Measurements from ENCODE around the gene ATG4B. TPM values are rescaled to one million over a fixed set of nuclear protein-coding genes. Genes with fewer than 3 reads are reported as not detected.

Gene ATG4B
- total RNA-seq, 2 donors from 2014 or later = 72.4 to 119 TPM

- DNase-seq = no peak
- Histone ChIP-seq H3K9ac (ENCODE audit: low read depth in 2 of 2, low read length in 2 of 2) (no peak overlapping the region), H3K9me3 (no peaks in the 10 kb centered on the region), H3K27ac (no peak overlapping the region), H3K4me3 (no peak overlapping the region), H3K36me3 (no peaks in the 10 kb centered on the region), H3K27me3 (no peaks in the 10 kb centered on the region), H3K4me1 (no peaks in the 10 kb centered on the region)
- intact Hi-C loops (cut with DNase I) = no loop called here
- TF ChIP-seq, protein P1, sequence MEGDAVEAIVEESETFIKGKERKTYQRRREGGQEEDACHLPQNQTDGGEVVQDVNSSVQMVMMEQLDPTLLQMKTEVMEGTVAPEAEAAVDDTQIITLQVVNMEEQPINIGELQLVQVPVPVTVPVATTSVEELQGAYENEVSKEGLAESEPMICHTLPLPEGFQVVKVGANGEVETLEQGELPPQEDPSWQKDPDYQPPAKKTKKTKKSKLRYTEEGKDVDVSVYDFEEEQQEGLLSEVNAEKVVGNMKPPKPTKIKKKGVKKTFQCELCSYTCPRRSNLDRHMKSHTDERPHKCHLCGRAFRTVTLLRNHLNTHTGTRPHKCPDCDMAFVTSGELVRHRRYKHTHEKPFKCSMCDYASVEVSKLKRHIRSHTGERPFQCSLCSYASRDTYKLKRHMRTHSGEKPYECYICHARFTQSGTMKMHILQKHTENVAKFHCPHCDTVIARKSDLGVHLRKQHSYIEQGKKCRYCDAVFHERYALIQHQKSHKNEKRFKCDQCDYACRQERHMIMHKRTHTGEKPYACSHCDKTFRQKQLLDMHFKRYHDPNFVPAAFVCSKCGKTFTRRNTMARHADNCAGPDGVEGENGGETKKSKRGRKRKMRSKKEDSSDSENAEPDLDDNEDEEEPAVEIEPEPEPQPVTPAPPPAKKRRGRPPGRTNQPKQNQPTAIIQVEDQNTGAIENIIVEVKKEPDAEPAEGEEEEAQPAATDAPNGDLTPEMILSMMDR (IDR thresholded peaks at IDR 0.05) = no peak
Measured at GRCh38 chr2:241608881-241609280, 28.6 kb upstream of the ATG4B start.

- TF ChIP-seq, protein P1 (IDR thresholded peaks at IDR 0.05) = peak; percentile 56
- Histone ChIP-seq H3K9me3 (no peaks in the 10 kb centered on the region), H3K36me3 (no peaks in the 10 kb centered on the region), H3K4me3 (peak overlapping the region; percentile 55), H3K9ac (ENCODE audit: low read depth in 2 of 2, low read length in 2 of 2) (peak overlapping the region; percentile 68 to 75), H3K27me3 (no peaks in the 10 kb centered on the region), H3K4me1 (no peaks in the 10 kb centered on the region), H3K27ac (peak overlapping the region; percentile 52)
- intact Hi-C loops (cut with DNase I) = no loop called here
- peak; percentile 91 for DNase-seq
Measured at GRCh38 chr2:241609859-241610793, 27.4 kb upstream of the ATG4B start.

- intact Hi-C loops (cut with DNase I) = no loop called here
- H3K27me3 ChIP-seq = no peaks in the 10 kb centered on the region
- no peaks in the 10 kb centered on the region for H3K9me3 ChIP-seq
- H3K27ac ChIP-seq = no peak overlapping the region
- H3K4me1 ChIP-seq = no peaks in the 10 kb centered on the region
- no peak overlapping the region for H3K4me3 ChIP-seq
- DNase-seq = no peak
- H3K36me3 ChIP-seq = no peaks in the 10 kb centered on the region
- H3K9ac ChIP-seq (ENCODE audit: low read depth in 2 of 2, low read length in 2 of 2) = peak overlapping the region in 1 of 2 donors; percentile 75
- TF ChIP-seq, protein P1 (IDR thresholded peaks at IDR 0.05) = no peak
Measured at GRCh38 chr2:241611062-241611461, 26.4 kb upstream of the ATG4B start.

DNA sequence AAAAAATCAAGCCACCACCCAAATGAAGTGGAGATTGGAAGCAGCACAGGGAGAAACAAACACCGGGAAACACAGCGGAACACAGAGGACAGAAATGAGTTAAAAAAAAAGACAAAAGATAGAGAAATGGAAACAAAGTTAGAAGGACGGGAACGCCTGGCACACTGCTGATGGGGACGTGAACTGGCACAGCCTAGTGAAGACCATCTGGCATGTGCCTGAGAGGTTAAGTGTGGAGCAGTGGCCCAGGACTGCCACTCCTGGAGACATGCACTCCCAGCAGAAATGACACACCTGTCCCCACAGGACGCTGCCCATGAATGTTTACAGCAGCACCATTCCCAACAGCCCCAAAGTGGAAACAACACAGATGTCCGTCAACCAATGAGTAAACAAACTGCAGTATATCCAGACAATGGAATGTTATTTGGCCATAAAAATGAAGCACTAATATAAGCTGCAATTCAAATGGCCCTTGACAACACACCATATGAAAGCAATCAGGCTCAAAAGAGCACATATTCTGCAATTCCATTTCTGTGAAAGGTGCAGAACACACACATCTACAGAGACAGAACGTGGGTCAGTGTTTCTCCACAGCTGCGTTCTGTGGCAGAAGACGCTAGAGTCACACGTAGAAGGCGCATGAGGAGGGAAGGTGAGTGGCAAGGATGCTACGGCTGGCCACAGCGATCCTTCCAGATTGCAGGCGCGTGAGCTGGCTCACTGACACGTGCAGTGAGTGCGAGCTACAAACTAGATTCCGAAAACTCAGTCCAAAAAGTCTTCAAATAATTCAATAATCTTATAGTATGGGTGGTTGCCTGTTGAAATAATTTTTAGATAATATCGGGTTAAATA, 25.1 kb upstream of the ATG4B start:
- Histone ChIP-seq H3K36me3 (no peaks in the 10 kb centered on the region), H3K4me1 (no peaks in the 10 kb centered on the region), H3K9me3 (no peaks in the 10 kb centered on the region), H3K4me3 (no peak overlapping the region), H3K27ac (no peak overlapping the region), H3K9ac (ENCODE audit: low read depth in 2 of 2, low read length in 2 of 2) (no peak overlapping the region), H3K27me3 (no peaks in the 10 kb centered on the region)
- intact Hi-C loops (cut with DNase I) = no loop called here
- no peak for DNase-seq
- TF ChIP-seq, protein P1 (IDR thresholded peaks at IDR 0.05) = no peak

- intact Hi-C loops (cut with DNase I) = no loop called here
- Histone ChIP-seq H3K27me3 (no peaks in the 10 kb centered on the region), H3K9me3 (no peaks in the 10 kb centered on the region), H3K27ac (no peak overlapping the region), H3K36me3 (no peaks in the 10 kb centered on the region), H3K9ac (ENCODE audit: low read depth in 2 of 2, low read length in 2 of 2) (no peak overlapping the region), H3K4me1 (no peaks in the 10 kb centered on the region), H3K4me3 (no peak overlapping the region)
- TF ChIP-seq, protein P1 (IDR thresholded peaks at IDR 0.05) = no peak
- no peak for DNase-seq
Measured at GRCh38 chr2:241613017-241613780, 24.3 kb upstream of the ATG4B start.

Measured in colonic mucosa (tissue), 4 donors.